ENCODE results near the gene PDS5A.
"Not testable (repeated sequence)": the region's sequence is repeated elsewhere in the genome, so short reads cannot be mapped to it uniquely, and the experiment has no call there.

PDS5A gene, protein sequence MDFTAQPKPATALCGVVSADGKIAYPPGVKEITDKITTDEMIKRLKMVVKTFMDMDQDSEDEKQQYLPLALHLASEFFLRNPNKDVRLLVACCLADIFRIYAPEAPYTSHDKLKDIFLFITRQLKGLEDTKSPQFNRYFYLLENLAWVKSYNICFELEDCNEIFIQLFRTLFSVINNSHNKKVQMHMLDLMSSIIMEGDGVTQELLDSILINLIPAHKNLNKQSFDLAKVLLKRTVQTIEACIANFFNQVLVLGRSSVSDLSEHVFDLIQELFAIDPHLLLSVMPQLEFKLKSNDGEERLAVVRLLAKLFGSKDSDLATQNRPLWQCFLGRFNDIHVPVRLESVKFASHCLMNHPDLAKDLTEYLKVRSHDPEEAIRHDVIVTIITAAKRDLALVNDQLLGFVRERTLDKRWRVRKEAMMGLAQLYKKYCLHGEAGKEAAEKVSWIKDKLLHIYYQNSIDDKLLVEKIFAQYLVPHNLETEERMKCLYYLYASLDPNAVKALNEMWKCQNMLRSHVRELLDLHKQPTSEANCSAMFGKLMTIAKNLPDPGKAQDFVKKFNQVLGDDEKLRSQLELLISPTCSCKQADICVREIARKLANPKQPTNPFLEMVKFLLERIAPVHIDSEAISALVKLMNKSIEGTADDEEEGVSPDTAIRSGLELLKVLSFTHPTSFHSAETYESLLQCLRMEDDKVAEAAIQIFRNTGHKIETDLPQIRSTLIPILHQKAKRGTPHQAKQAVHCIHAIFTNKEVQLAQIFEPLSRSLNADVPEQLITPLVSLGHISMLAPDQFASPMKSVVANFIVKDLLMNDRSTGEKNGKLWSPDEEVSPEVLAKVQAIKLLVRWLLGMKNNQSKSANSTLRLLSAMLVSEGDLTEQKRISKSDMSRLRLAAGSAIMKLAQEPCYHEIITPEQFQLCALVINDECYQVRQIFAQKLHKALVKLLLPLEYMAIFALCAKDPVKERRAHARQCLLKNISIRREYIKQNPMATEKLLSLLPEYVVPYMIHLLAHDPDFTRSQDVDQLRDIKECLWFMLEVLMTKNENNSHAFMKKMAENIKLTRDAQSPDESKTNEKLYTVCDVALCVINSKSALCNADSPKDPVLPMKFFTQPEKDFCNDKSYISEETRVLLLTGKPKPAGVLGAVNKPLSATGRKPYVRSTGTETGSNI (N-terminal part only)

DNA sequence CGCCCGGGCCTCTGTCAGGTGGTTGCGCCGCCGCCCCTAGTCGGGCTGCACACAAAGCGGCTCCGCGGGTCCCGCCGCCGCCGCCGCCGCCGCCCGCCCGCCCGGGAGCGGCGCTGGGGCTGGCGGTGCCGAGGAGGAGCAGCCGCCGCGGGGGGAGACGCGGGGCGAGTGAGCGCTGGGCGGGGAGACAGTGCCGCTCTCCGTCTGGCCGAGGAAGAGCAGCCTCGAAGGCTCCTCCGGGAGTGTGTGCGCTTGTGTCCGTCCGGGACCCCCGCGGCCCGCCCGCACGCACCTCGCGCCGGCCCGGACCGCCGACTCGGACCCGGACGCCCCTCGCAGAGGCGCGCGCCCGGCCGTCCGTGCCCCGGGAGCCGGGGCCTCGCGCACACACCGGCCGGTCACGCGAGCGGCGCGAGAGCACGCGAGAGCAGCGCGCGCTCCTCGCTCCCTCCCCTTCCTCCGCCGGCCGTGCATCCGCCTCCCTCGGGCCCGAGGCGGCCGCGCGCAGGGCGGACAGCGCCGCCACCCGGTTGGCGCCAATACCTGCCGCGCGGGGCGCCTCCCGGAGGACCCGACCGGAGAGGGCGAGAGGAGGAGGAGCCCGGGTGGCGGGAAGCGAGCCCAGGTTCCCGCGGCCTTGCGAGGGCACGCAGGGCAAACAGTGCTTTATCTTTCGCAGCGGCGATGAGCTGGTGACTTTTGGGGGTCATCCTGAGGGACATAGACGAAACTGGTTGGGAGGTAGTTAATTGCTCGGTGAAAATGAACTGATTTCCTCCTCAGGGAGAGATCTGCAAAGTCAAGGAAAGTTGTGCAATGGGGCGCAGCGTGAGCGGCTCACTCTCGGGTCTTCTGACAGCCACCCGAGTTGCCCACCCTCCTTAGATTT, at the start of gene PDS5A:
Gene PDS5A, minus strand, starts transcription at position 423 of the 889 bp plus-strand sequence. CDS start 1,334 bp downstream, outside the sequence.
- DNase-seq (ENCODE audit: low spot score): peak; percentile 96

GRCh38 chr4:40024049-40024448, 46.3 kb upstream of the PDS5A start:
- not testable (repeated sequence) for DNase-seq (ENCODE audit: low spot score)

DNA sequence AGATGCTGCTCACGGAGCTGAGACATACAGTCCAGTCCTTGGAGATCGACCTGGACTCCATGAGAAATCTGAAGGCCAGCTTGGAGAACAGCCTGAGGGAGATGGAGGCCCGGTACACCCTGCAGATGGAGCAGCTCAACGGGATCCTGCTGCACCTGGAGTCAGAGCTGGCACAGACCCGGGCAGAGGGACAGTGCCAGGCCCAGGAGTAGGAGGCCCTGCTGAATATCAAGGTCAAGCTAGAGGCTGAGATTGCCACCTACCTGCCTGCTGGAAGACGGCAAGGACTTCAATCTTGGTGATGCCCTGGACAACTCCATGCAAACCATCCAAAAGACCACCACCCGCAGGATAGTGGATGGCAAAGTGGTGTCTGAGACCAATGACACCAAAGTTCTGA, 43.4 kb upstream of the PDS5A start:
- not testable (repeated sequence) for DNase-seq (ENCODE audit: low spot score)

DNA sequence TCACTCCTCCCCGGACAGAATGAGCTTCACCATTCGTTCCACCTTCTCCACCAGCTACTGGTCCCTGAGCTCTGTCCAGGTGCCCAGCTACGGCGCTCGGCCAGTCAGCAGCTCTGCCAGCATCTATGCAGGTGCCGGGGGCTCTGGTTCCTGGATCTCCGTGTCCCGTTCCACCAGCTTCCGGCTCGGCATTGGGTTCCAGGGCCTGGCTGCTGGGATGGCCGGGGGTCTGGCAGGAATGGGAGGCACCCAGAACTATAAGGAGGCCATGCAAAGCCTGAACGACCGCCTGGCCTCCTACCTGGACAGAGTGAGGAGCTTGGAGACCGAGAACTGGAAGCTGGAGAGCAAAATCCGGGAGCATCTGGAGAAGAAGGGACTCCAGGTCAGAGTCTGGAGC, 42.5 kb upstream of the PDS5A start:
- DNase-seq (ENCODE audit: low spot score): no peak

DNA sequence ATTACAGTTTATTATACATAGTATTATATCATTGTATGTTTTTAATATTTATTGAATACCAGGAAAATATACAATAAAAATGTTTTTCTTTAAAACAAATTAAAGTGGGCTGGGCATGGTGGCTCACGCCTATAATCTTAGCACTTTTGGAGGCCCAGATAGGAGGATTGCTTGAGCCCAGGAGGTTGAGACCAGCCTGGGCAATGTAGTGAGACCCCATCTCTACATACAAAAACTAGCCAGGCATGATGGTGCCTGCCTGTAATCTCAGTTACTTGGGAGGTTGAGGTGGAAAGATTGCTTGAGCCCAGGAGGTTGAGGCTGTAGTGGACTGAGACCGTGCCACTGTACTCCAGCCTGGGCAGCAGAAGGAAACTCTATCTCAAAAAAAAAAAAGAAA, 38.3 kb upstream of the PDS5A start:
- no peak for DNase-seq (ENCODE audit: low spot score)

DNA sequence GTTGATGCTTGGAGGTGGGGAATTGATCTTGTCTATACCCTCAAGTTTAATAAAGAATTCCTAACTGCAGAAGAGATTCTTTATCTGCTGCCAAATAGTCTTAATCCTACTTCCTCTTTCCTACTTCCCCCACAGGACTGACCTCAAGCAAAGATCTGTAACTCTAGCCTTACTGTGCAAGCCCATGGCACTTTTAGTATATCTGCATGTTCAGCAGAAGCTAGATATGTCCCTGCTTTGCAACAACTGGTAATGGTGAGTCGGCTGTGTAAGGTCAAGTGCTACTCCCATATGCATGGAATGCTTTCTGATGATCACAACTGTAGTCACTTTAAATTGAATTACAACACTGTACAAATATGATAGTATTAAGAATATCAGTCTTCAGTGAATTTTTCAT, 26.3 kb upstream of the PDS5A start:
- peak; percentile 35 for DNase-seq (ENCODE audit: low spot score)

- DNase-seq (ENCODE audit: low spot score): no peak
Observed at GRCh38 chr4:40000711-40001110, 23.0 kb upstream of the PDS5A start.

- no peak for DNase-seq (ENCODE audit: low spot score)
Observed at GRCh38 chr4:39998659-39999345, 21.1 kb upstream of the PDS5A start.

DNA sequence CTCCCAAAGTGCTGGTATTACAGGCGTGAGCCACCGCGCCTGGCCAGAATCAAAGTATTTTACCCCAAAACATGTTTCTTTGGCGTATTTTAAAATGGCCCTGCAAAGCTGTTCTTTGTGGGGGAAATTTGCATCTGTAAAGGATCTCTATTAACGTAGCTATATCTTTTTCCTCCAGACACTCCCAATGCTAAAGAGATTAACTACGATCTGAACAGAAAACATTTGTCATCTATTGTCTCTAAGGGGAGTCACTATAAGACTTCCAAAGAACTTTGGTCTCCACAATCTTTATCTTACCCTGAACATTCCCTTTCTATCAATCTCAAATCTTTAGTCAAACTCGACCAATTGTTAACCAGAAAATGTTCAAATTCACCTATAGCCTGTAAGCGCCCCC, 19.1 kb upstream of the PDS5A start:
- no peak for DNase-seq (ENCODE audit: low spot score)

DNA sequence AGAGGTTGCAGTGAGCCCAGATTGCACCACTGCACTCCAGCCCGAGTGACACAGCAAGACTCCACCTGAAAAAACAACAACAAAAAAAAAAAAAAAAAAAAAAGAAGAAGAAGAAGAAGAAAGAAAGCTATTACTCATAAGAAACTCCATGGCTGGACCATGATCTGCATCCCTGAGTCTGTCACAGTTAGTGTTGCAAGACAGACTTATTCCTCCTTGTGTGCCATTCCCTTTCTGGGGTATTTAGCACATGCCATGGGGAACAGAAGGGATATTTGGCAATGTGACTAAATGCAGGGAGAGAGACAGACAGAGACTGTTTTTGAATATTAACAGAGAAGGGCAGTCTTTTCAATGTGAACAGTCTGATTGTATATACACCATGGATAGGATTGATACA, 16.7 kb upstream of the PDS5A start:
- no peak for DNase-seq (ENCODE audit: low spot score)

DNA sequence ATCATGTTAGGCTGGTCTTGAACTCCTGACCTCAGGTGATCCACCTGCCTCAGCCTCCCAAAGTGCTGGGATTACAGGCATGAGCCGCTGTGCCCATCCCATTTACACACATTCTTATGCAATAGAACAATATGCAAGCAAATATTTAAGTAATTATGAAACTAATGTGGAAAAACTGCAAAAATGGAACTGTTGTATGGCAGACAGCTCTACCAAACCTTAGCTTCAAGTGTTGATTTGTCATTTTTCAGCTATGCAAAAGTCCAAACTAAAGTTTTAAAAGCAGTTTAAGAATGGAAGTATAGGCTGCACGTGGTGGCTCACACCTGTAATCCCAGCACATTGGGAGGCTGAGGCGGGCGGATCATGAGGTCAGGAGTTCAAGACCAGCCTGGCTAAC, 11.7 kb upstream of the PDS5A start:
- not testable (repeated sequence) for DNase-seq (ENCODE audit: low spot score)

GRCh38 chr4:39987485-39987884, 9.8 kb upstream of the PDS5A start:
- no peak for DNase-seq (ENCODE audit: low spot score)

GRCh38 chr4:39978904-39979303, 1.2 kb upstream of the PDS5A start:
- DNase-seq (ENCODE audit: low spot score): no peak

DNA sequence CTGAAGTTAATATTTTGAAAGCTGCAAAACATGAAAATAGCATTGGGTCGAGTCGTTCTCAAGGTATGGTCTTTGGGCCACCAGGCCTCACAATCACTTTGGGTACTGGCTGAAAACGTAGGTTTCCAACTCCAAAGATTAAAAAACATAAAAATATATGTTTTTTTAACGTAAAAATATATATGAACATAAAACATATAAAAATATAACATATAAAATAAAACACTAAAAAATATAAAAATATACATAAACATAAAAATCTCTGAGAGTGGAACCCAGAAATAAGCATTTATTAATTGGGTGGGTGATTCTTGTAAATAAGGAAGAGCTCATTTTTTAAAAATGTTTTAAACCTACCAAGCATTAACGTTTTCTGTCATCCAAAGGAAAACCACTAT, 666 bp upstream of the PDS5A start:
- no peak for DNase-seq (ENCODE audit: low spot score)

DNA sequence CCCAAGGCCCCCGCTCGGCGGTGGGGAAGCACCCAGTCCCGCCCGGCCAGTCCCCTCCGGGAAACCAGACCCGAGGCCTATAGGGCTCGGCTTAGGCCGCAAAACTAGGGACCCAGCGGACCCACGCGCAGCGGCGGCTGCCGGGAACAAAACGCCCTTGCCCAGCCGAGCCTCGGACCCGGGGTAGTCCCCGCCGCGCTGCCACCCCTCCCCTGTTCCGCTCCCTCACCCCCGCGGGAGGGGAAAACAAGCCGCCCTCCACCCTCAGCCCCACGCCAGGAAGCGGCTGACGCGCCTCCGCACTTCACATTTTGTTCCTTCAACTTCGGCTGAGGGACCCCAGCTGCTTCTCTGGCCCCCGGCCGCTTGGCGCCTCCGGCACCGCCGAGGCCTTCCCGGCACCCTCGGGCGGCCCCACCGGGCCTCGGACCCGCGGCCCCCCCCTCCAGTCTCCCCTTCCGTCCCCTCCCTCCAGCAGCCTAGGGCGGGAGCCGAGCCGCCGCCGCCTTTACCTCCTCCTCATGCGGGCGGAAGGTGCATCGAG, 694 bp downstream of the PDS5A start:
- peak; percentile 37 for DNase-seq (ENCODE audit: low spot score)

DNA sequence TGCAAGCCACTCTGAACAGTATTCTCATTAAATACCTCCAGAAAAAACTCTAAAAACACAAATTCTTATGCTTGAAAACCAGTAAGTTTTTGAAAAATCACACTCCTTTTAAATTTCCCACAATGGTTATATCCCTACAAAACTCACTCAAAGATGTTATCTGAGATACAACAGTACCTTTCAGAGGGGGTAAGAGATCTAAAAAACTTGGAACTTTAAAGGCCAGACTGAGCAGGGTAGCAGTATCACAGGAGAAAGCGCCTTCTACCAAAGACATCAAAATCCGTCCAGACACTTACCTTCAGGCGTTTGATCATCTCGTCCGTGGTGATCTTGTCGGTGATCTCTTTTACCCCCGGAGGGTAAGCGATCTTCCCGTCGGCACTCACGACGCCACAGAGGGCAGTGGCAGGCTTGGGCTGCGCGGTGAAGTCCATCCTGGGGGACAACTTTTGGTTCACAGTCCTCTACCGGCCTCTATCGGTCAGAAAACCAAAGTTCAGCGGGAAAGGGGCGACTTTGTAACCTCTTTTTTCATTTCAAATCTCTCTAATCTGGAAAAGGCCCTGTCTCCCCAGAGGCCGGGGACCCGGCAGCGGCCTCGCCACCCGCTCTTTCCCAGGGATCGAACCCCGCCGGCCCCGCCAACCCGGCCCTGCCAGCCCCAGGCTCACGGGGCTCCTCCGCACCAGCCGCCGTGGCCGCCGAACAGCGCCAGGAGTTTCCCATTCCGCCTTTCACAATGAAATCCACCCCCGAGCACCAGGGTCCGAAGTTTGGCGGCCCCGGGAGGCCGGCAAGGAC, 1.4 kb downstream of the PDS5A start:
- peak; percentile 83 for DNase-seq (ENCODE audit: low spot score)

DNA sequence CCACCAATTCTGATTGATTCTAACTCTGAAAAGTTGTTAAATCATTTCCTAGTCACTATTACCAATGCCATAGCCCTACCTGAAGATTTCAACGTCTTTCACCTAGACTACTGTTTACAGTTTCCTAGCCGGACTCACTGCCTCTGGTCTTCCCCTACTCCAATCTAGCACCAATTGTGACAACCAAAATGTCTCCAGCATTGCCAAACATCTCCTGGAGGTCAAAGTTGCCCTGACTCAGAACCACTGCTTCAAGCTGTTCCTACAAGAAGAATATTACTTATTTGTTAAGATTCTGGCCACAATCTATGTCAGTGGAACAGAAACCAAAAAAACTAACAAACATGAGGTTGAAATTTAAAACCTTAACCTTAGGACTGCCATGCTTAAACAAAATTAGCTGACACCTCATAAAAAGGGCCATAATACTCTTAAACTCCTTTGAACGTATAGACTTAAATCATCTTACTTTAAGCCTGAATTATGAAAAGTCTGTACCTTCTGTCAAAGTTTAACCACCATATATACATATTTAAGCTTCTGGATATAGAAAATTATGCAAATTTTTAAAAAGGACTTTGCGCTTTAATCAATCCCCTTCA, 2.1 kb downstream of the PDS5A start:
- DNase-seq (ENCODE audit: low spot score): no peak

- DNase-seq (ENCODE audit: low spot score): not testable (repeated sequence)
Observed at GRCh38 chr4:39973052-39973451, 4.7 kb downstream of the PDS5A start.
